GM19438 (cell line): ENCODE data around the gene ROBO4.

Experiments used
- ATAC-seq: cut with Tn5 transposase; IDR thresholded peaks from one replicate; pipeline ENCODE4 v1.9.1; 2021; ENCODE audit warnings: low read depth; ENCODE audit not compliant: unreplicated experiment

ROBO4 gene

GRCh38 chr11:124920356-124920755, 22.7 kb upstream of the ROBO4 start:
- ATAC-seq: no peak

DNA sequence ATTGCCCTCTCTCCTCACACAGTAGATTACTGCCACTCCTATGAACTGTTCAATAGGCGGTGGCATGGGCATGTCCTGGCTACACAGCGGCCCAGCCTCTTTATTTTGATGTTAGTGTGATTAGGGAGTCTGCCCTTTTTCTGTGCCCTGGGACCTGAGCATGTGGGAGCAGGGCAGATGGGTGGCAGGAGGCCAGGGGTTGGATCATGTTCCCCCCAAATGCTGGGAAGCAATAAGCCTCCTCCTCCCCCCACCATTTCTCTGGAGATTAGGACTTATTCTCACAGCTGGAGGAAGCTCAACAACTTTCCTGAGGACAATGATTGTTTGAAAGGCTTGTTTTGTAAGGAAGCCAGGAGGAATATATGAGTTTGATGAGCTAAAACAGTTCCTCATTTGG, 22.2 kb upstream of the ROBO4 start:
- ATAC-seq: no peak

DNA sequence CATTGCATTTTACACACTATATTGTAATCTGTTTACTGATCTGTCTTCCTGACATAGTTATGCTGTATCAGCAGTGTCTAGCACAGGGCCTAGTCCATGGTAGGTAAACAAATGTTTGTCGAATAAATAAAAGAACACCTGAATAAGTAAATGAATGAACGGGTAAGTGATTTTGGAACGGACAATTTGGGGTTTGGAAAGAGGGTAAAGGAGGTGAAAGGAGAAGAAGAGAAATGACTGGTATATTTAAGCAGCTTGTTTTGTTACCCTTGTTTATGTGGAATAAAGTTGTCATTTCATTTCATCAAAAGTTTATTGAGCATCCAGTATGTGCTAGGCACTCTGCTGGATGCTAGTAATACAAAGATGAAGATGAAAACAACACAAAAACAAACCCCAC, 21.3 kb upstream of the ROBO4 start, which contains the start of gene HEPN1:
TSS of gene HEPN1 (plus strand) at position 301 of the 400 bp plus-strand sequence.
- ATAC-seq: no peak

DNA sequence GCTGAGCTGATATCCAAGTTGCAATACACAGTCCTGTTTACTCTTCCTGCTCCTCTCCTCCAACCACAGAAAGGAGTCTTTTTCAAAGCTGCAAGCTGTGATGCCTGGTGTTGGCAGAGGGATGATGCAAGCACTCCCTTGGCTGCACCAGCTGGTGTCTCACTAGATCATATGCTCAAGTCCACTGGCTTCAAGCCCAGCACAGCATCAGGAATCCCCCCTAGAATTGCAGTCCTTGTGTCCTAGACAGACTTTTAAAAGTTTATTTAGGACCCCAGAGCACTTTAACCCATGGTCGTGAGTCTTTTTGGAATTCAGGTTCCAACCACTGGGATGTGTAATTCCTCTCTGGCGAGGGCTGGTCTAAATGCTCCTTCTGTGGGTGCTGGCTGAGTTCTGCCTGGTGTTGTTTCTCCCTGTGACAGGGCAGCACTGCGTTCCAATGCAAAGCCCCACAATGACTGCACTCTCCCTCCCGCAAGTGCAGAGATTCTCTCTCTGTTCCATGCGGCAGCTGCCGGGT, 19.5 kb upstream of the ROBO4 start:
- ATAC-seq: no peak

DNA sequence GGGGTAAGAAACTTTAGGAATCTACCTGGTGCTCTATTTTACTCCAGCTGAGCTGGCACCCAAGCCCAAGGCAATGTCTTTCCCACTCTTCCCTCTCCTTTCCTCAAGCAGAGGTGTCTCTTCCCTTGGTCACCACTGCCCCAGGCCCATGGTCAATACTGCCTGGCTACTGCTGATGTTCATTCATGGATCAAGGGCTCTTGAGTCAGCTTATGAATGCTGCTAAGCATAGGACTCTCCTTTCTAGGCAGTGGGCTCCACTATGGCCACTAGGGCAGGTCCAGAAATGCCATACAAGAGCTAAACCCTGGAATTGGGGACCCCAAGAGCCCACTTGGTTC, 18.7 kb upstream of the ROBO4 start:
- ATAC-seq: no peak

DNA sequence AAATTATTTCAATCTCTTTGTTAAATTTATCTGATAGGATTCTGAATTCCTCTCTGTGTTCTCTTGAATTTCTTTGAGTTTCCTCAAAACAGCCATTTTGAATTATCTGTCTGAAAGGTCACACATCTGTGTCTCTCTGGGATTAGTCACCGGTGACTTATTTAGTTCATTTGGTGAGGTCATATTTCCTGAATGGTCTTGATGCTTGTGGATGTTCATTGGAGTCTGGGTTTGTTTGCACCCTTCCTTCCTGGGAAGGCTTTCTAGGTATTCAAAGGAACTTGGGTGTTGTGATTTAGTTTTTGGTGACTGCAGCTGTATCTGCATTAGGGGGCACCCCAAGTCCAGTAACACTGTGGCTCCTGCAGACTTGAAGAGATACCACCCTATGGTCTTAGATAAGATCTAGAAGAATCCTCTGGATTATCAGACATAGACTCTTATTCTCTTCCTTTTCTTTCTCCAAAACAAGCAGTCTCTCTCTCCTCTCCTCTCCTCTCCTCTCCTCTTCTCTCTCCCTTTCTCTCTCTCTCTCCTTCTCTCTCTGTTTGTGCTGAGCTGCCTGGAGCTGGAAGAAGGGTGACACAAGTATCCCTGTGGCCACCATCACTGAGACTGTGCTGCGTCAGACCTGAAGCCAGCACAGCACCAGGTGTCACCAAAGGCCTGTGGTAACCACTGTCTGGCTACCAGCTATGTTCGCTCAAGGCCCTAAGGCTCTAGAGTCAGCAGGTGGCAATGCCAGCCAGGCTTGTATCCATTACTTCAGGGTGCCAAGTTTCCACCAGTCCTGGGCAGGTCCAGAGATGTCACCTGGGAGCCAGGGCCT, 18.1 kb upstream of the ROBO4 start:
- no peak for ATAC-seq

DNA sequence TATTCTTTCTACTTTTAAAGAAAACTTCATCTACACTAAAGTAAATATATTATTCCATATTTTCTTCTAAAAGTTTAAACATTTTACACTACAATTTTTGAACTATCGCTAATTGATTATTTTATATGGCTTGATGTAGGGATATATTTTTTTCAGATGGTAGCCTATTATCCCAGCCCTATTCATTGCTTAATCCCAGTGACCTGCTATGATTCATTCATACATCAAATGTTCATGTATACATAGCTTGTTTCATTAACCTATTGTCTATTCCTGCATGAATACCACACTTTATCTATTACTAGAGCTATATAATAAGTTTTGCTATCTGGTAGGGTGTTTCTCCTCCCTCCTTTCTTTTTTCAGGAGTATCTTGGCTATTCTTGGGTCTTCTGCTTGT, 5.0 kb upstream of the ROBO4 start:
- no peak for ATAC-seq

- no peak for ATAC-seq
These were observed 2.8 kb upstream of the ROBO4 start for GRCh38 chr11:124900464-124900863.

GRCh38 chr11:124899383-124900145, 1.9 kb upstream of the ROBO4 start:
- no peak for ATAC-seq

DNA sequence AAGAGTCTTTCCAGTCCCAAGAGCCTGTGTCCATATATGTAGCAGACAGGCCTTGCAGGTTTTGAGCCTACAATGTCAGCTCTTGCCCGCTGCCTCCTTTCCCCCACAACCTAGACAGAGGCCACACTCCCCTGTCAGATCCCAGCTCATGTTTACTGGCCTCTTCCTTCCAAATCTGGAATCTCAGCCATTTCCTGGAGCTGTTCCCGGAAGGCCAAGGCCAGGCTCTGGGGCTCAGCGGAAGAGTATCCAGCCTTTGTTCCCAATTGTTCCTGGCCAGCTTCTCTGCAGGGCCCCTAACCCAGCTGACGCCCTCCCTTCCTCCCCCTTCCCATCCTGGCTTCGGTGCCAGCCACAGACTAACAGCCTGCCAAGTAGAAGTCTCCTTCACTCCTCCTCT, 1.0 kb upstream of the ROBO4 start:
- ATAC-seq: no peak

DNA sequence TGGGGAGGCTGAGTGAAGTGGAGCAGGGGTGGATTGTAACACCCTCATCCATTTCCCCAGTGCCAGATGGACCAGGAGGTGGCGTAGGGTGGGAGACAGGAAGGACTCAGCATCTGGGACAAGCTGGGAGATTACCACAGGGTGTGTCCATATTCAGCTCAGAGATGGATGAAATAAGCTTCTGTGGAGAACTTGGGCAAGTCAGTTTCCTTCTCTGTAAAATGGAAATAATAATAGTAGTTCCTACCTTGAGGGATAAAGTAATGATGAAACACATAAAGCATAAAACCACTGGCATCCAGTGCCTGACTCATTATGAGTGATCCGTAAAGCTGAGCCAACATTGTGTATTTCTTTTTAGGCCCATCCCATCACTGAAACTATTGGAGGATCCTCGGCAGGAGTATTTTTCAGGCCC, 607 bp upstream of the ROBO4 start:
- no peak for ATAC-seq

GRCh38 chr11:124896821-124897391, 759 bp downstream of the ROBO4 start:
- ATAC-seq: no peak

GRCh38 chr11:124896071-124896750, 1.5 kb downstream of the ROBO4 start:
- no peak for ATAC-seq

DNA sequence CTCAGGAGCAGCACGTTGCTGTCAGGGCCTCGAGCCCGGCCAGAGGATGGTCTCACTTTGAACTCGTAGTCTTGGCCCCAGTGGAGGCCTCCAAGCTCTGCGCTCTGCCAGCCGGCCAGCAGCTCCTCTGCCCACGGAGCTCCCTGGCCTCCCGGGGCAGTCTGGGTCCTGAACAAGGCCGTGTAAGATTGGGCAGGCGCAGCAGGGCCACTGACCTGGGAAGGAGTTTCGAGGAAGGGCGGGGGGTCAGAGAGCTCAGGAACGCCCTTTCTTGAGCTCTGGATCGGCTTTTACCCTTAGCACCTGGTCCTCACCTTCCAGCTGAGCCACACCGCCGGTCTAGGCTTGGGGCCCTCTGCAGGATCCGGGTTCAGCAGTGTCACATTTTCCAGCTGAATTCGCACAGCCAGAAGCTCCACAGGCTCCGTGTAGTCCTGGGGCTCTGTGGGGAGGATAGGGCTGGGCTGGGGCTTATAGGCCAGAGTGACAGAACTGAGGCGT, 2.1 kb downstream of the ROBO4 start:
- ATAC-seq: no peak

DNA sequence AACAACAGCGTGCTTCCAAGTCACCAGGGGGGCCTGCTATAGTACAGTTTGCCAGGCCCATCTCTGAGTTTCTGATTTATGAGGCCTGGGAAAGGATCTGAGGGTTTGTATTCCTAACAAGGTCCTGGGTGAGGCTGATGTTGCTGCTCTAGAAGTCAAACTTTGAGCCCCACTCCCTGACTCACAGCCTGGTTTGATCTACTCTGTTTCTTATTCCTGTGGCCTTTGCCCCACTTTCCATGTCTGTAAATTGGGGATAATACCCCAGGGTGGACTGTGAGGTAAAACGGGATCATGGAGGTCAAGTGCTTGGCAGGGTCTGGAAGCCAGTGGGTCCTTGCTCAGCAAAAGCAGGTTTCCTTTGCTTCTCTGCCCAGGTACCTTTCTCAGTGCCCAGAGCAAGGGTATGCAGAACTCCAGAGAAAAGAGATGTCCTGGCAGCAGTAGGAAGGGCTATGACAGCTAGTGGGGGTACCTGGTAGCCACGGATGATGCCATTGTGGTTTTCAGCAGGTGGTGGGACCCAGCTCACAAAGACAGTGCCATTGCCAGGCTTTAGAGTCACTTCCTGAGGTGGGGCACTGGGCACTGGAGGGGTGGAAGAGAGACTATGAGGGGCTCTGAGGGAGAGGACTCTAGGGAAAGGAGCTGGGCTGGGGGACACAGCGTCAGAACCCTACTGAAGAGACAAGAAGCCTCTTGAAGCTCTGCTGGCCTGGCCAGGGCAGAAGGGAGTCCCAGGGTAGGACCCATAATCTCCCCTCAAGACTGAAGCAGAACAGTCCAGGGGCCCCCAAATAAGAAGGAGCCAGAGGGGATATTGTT, 2.8 kb downstream of the ROBO4 start:
- no peak for ATAC-seq

DNA sequence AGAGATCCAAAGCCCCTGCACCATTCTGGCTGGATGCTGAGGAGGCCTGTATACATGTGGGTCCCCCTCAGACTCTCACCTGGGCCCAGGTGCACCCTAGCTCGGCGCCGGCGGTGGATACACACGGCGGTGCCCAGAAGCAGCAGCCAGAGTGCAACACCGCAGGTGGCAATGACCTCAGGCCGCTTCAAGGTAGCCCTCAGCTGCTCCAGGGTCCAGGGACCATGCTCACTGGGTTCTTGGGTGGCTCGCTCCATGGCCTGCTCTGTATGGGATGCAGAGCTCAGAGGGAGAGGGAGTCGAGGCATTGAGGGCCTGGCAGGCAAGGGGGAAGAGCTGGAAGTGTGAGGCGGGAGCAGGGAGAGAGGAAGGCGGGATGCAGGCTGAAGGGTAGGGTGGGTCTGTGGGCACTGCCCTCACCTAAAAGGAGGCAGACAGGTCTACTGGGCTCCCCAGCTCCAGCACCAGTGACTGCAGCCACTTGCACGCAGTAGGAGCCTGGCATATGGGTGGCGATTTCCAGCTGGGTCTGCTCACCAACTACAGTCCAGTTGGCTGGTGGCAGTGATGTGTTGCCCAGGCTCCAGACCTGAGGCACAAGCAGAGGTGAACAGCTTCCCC, 3.8 kb downstream of the ROBO4 start:
- no peak for ATAC-seq

DNA sequence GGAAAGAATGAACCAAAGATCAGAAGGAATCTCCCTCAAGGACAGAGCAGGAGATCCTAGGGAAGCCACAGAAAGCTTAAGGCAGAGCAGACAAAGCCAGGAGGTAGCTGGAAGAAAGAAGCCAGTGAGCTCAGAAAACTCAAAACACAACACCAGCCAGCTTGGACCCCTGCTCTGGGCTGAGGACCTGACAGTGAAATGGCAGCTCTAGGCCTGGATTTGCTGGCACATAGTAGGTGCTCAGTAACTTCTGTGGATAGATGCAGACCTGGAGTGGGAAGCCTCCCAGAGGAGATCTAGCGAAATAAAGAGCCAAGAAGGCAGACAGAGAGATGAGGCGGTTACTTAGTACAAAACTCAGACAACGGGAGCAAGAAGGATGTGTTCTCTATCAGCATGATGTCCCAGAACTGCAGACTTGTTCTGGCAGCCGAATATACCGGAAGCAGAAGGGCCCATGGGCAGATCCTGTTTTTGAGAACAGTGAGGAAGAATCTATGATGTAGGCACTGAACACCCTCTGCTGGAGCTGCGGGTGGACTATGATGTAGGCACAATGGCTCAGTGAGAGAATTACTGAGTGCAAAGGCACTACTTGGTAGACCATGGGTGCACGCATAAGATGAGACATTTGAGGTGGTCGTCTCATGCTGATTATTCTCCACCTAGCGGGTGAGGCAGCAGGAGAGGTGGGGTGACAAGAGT, 4.8 kb downstream of the ROBO4 start:
- no peak for ATAC-seq

DNA sequence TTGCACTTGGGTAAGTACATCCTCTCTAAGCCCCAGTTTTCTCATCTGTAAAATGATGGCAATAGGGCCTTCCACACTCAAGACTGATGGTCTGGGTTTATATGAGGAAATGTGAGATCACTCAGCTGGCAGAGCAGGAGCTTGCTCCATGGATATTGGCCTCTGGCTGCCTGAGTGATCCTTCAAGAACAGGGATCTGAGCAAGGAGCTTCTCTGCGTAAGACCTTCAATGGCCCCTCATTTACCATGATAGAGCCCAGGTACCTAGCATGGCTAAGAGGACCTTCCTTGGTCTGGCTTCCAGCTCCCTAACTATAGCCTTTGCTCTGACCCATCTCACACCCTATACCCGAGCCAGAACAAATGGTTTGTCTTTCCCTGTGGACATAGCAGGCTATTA, 5.5 kb downstream of the ROBO4 start:
- ATAC-seq: no peak

- ATAC-seq: no peak
These were observed 6.2 kb downstream of the ROBO4 start for GRCh38 chr11:124891373-124891861.
